GM18870 (cell line): ENCODE data around the gene TSPO2.

Source experiments
- ATAC-seq: cut with Tn5 transposase; IDR thresholded peaks from one replicate; pipeline ENCODE4 v1.9.1; 2021; ENCODE audit warnings: moderate library complexity; ENCODE audit not compliant: unreplicated experiment

The TSPO2 gene

GRCh38 chr6:41049955-41050354, 7.7 kb downstream of the TSPO2 start:
- no peak for ATAC-seq

- ATAC-seq = no peak
These were observed 8.3 kb downstream of the TSPO2 start for GRCh38 chr6:41050536-41050935.

GRCh38 chr6:41051873-41052272, 9.6 kb downstream of the TSPO2 start:
- no peak for ATAC-seq

DNA sequence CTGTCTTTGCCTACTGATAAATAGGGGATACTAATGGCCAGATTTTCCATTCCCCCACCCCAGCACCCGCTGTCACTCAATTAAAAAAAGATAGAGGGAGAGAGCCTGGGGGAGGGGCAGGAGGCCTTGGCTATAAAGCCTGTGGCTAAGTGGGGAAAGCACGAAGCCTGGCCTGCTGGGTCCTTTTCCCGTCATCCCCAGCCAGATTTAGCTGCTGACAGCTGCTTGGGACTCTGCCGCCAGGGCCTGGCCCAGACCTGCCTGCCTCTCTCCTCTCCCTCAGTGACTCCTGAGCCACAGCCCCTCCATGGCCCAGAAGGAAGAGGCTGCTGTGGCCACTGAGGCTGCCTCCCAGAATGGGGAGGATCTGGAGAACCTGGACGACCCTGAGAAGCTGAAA, 10.8 kb downstream of the TSPO2 start, which contains the start of gene APOBEC2:
APOBEC2 (plus strand) TSS at position 162 of the 400 bp plus-strand sequence; CDS start at position 308, 146 bp downstream.
- ATAC-seq = no peak

- no peak for ATAC-seq
These were observed 12.2 kb downstream of the TSPO2 start for GRCh38 chr6:41054511-41054910.

DNA sequence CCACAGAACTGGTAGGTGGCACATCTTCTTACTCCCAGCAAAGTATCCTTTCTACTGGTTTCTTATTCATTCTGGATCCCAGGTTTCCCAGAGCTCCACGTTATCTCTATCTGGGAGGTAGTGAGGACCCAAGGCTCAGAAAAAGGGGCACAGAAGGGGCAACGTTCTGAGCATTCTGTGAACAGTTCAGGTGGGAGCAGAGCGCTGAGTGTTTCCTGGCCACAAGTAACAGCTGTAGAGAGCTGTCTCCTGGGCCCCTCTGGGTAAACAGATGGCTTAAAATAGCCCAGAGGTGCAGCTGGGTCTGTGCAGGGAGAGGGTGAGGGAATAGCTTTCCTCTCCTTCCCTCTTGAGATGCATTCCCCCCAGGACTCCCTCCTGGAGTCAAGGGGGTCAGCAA, 12.9 kb downstream of the TSPO2 start:
- ATAC-seq = no peak

- no peak for ATAC-seq
These were observed 14.7 kb downstream of the TSPO2 start for GRCh38 chr6:41056768-41057490.

DNA sequence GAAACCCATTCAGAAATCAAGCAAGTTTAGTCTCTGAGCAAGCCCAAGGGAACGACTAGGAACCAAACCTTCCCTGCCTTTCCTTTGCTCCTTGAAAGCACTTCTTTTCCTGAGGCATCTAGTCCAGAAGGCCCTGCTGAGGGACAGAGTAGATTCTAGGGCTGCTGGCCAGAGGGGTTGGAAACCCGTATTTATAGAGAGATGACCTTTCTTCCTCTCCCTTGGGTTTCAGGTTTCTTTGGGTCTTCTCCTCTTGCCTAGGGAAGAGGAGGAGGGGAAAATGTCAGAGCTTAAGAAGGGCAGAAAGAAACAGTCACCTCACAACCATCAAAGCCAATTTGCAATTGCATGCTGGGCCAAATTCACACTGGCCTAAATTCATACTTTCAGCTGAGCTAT, 16.5 kb downstream of the TSPO2 start:
- ATAC-seq = no peak

- ATAC-seq = no peak
These were observed 17.3 kb downstream of the TSPO2 start for GRCh38 chr6:41059556-41059955.

DNA sequence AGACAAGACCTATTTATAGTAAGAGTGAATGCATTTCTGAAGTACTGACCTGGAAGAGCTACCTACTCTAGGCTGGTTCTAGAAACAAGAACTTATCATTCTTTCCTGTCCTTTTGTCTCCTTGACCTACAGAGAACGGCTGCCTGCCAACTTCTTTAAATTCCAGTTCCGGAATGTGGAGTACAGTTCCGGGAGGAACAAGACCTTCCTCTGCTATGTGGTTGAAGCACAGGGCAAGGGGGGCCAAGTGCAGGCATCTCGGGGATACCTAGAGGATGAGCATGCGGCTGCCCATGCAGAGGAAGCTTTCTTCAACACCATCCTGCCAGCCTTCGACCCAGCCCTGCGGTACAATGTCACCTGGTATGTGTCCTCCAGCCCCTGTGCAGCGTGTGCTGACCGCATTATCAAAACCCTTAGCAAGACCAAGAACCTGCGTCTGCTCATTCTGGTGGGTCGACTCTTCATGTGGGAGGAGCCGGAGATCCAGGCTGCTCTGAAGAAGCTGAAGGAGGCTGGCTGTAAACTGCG, 19.0 kb downstream of the TSPO2 start:
- ATAC-seq = no peak

DNA sequence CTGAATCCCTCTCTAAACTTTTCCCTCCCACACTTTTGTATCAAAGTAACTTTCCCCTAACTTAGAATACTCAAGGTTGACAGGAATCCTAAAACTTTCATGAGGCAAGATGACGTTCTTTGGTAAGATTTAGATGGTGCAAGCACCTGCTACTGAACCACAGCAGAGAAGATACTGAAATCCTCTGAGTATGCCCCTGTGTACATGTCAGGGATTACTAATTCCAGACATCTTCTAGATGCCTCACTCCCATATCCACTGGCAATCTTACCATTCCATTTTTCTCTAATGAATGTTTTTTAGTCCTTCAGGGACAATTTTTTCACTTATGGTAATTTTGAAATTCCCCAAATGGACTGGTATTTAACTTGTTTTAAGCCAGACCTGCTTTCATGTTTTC, 19.8 kb downstream of the TSPO2 start:
- ATAC-seq = no peak

GRCh38 chr6:41063884-41064285, 21.6 kb downstream of the TSPO2 start:
- no peak for ATAC-seq

GRCh38 chr6:41064841-41065240, 22.6 kb downstream of the TSPO2 start:
- ATAC-seq = no peak

- ATAC-seq = no peak
These were observed 23.3 kb downstream of the TSPO2 start for GRCh38 chr6:41065550-41066026.

DNA sequence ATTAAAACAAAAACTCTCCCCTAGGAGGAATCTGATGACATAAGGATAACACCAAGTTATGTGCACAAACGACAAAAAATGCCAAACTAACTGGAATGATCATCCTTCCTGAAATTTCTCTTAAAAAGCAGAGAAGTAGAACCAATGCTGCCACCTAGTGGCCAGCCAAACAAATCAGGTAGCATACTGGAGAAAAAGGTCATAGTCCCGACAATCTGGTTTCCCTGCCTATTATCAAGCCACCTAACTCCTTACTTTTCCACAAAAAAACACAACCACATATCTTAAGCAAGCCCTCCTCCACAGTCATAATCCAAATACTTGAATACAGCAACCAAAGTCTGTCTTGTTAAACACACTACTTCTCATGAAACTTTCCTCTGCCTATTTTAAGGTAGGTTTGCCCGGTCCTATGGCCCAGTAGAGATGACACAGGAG, 24.6 kb downstream of the TSPO2 start:
- ATAC-seq = no peak

DNA sequence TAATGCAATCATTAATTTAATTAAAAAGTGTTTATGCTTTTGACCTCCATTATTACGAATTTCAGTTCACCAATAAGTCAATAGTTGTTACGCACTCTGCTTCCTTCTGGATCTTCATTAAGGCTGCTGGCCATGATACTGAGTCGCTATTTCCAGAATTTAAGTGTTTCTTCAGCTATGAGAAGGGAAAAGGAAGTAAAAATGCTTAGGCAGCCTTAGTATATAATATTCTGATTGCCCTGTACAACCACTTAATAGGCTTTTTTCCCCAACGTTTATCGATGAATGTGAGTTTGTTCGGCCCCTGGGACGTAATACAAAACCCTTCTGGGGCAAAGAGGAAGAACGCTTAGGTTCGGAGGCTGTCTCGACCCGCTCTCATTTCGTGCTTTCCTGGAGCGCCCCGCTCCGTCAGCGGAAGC, 29.2 kb downstream of the TSPO2 start:
- ATAC-seq = no peak

DNA sequence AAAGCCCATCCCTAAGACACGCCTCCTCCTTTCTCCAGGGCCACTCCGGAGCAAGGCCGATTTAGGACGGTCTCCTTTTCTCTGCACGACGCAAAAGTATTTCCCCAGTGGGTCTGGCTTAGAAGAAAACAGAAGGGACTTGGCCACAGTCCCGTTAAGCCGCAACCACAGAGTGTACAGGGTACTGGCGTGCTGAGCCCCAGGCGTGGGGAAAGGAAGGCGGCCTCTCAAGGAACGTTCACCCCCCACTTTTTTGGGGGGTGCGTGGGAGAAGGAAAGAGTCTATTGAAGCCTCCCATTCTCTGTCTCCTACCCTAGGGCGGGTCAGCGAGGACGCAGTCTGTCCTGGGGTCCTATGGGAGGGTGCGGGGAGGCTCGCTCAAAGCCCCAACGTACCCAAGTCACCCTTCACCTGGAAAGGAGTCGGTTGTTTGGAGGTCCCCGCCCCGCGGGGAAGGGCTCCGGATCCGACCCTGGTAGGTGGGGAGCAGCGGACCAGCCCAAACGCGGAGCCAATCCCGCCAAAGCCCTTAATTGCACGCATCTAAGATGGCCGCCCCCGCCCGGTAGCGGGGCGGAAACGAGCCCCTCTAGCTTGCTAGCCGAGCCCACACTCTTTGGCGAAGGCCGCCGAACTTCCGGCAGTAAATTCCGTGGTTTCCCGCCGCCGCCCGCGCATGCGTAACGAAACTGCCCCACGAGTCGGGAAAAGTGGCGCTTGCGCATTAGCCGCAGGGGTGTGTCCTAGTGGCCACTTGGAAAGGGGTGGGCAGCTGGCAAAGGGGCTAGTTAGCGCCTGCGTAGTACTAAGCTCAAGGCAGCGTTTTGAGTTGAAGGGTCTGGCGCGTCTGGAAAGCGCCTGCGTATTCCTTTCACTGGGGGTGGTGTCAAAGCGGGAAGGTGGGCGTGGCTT, 29.9 kb downstream of the TSPO2 start, which contains the start of gene OARD1:
OARD1 (minus strand) TSS at position 434 of the 913 bp plus-strand sequence. CDS start 722 bp downstream, outside the sequence.
- peak; percentile 64 for ATAC-seq

GRCh38 chr6:41072836-41073202, 30.6 kb downstream of the TSPO2 start, which contains the start of gene NFYA:
TSS of gene NFYA (plus strand) at chr6:41072974. CDS start at chr6:41079090, 6,116 bp downstream.
- ATAC-seq = peak; percentile 47

DNA sequence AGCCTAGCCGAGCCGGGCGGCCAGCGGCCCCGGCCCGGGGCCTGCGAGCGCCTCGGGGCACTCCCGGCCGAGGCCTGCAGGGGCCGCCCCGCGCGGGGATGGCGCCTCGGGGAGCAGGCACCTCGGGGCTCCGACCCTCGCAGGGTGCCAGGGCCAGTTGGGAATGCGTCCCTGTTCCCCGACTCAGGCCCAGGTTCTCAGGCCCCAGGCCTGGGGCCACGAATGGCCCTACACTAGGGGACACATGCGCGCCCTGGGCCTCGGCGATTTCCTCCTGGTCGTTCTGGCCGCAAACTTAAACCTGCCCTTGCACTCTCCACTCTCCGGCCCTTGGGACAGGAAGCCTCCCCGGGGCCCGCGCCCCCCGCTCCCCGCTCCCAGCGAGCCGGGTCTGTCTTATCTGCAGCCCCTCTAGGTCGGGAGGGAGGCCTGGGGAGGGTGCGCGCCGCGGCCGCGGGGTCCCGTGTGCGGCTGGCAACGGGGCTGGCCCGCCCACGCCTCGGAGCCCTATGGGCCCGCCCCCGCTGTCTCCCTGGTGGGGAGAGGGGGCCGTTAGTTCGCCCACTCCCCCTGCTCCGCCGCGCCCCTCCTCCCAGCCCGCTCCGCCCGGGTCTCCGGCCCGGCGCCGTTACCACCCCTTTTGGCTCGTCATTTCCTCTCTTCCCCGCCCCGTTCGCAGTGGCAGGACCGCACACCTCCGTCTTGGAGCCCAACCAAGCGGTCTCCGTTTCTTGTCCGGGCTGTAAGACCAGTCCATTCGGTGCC, 31.1 kb downstream of the TSPO2 start:
- no peak for ATAC-seq

GRCh38 chr6:41073968-41074691, 31.9 kb downstream of the TSPO2 start:
- ATAC-seq = no peak
